Trophoblast cell (in vitro differentiated cells and primary cell): Measurements from ENCODE around the gene MAPK12.

Experiments
- DNase-seq, 2 donors: peaks; one replicate each; pipeline ENCODE4 v3.0.0-alpha.2; 2016
- H2AFZ ChIP-seq: 2 replicates; pipeline ENCODE4 v1.6.1; 2013; ENCODE audit warnings: low read length, moderate library complexity, mild to moderate bottlenecking; ENCODE audit not compliant: insufficient read depth, poor library complexity
- H2AK5ac ChIP-seq: 2 replicates; pipeline ENCODE4 v1.6.1; 2013; ENCODE audit warnings: mild to moderate bottlenecking, low read length
- H2BK120ac ChIP-seq: 2 replicates; pipeline ENCODE4 v1.6.1; 2013; ENCODE audit warnings: low read length, mild to moderate bottlenecking, moderate library complexity; ENCODE audit not compliant: insufficient read depth, poor library complexity
- H2BK12ac ChIP-seq: 2 replicates; pipeline ENCODE4 v1.6.1; 2013; ENCODE audit warnings: mild to moderate bottlenecking, low read length, moderate library complexity
- H2BK5ac ChIP-seq: 2 replicates; pipeline ENCODE4 v1.6.1; 2013; ENCODE audit warnings: low read length, low read depth, moderate library complexity, mild to moderate bottlenecking; ENCODE audit not compliant: poor library complexity
- H3K14ac ChIP-seq: 2 replicates; pipeline ENCODE4 v1.6.1; 2013; ENCODE audit warnings: mild to moderate bottlenecking, low read length
- H3K18ac ChIP-seq: 2 replicates; pipeline ENCODE4 v1.6.1; 2013; ENCODE audit warnings: mild to moderate bottlenecking, low read length
- H3K23ac ChIP-seq: 2 replicates; pipeline ENCODE4 v1.6.1; 2013; ENCODE audit warnings: low read length
- H3K27ac ChIP-seq: 2 replicates; pipeline ENCODE4 v1.5.1; 2013; ENCODE audit warnings: low read depth, mild to moderate bottlenecking, inconsistent platforms, low read length, moderate library complexity
- H3K27me3 ChIP-seq: 2 replicates; pipeline ENCODE4 v1.6.1; 2013; ENCODE audit warnings: inconsistent platforms, mild to moderate bottlenecking, low read length, moderate library complexity; ENCODE audit not compliant: insufficient read depth
- H3K36me3 ChIP-seq, 2 experiments: 1 replicate in 1 of 2; 2 replicates in 1 of 2; pipeline ENCODE4 v1.6.1; 2013; ENCODE audit warnings: low read length in 2 of 2, mild to moderate bottlenecking in 2 of 2, moderate library complexity in 1 of 2; ENCODE audit not compliant: insufficient read depth in 2 of 2, control insufficient read depth in 1 of 2
- H3K4ac ChIP-seq: 2 replicates; pipeline ENCODE4 v1.6.1; 2013; ENCODE audit warnings: low read depth, mild to moderate bottlenecking, low read length, moderate library complexity
- H3K4me1 ChIP-seq, 2 experiments: 1 replicate in 1 of 2; 2 replicates in 1 of 2; pipeline ENCODE4 v1.6.1; 2013; ENCODE audit warnings: low read length in 2 of 2, mild to moderate bottlenecking in 2 of 2, moderate library complexity in 1 of 2; ENCODE audit not compliant: insufficient read depth in 2 of 2, control insufficient read depth in 1 of 2
- H3K4me2 ChIP-seq: 2 replicates; pipeline ENCODE4 v1.6.1; 2013; ENCODE audit warnings: inconsistent platforms, mild to moderate bottlenecking, low read length, moderate library complexity
- H3K4me3 ChIP-seq: 2 replicates; pipeline ENCODE4 v1.5.1; 2013; ENCODE audit warnings: mild to moderate bottlenecking, low read depth, low read length, inconsistent platforms
- H3K79me1 ChIP-seq: one replicate; pipeline ENCODE4 v1.6.1; 2013; ENCODE audit warnings: low read length
- H3K79me2 ChIP-seq: 2 replicates; pipeline ENCODE4 v1.6.1; 2013; ENCODE audit warnings: low read length, mild to moderate bottlenecking; ENCODE audit not compliant: control insufficient read depth, insufficient read depth, poor library complexity
- H3K9ac ChIP-seq: 2 replicates; pipeline ENCODE4 v1.6.1; 2013; ENCODE audit warnings: mild to moderate bottlenecking, low read length
- H3K9me3 ChIP-seq: 2 replicates; pipeline ENCODE4 v1.6.1; 2013; ENCODE audit warnings: low read depth, mild to moderate bottlenecking, control low read depth, inconsistent platforms, low read length; ENCODE audit not compliant: insufficient read depth
- H4K12ac ChIP-seq: 2 replicates; pipeline ENCODE4 v1.6.1; 2013; ENCODE audit warnings: low read depth, mild to moderate bottlenecking, low read length, moderate library complexity
- H4K8ac ChIP-seq: 2 replicates; pipeline ENCODE4 v1.6.1; 2013; ENCODE audit warnings: low read depth, mild to moderate bottlenecking, low read length, moderate library complexity
- H4K91ac ChIP-seq: one replicate; pipeline ENCODE4 v1.6.1; 2013; ENCODE audit warnings: low read depth, mild to moderate bottlenecking, low read length, moderate library complexity
- WGBS: extraction: QIAGEN DNeasy Blood & Tissue Kit; methylation state at CpG from one replicate; pipeline ENCODE4 v1.1.7; 2013; ENCODE audit warnings: missing lambda C conversion rate; ENCODE audit not compliant: insufficient read length, insufficient coverage; ENCODE audit errors: extremely low coverage; 5-methylcytosine and 5-hydroxymethylcytosine counted together

The MAPK12 gene

GRCh38 chr22:50277761-50278160, 16.3 kb upstream of the MAPK12 start:
- no peak overlapping the region for H4K8ac ChIP-seq
- H3K23ac ChIP-seq: no peak overlapping the region
- no peak overlapping the region for H3K14ac ChIP-seq
- H3K79me1 ChIP-seq: peaks cover 10% of the 10 kb centered on the region
- no peak overlapping the region for H2BK5ac ChIP-seq
- H3K18ac ChIP-seq: no peak overlapping the region
- no peak overlapping the region for H3K27ac ChIP-seq
- peaks cover 80 to 81% of the 10 kb centered on the region in 2 experiments for H3K36me3 ChIP-seq
- H4K91ac ChIP-seq: no peak overlapping the region
- H2AK5ac ChIP-seq: no peak overlapping the region
- no peak overlapping the region for H2BK12ac ChIP-seq
- no CpG with 5 or more reads among the region's 25 CpGs for WGBS
- no peak overlapping the region for H3K9ac ChIP-seq
- H2AFZ ChIP-seq: no peak overlapping the region
- no peak overlapping the region for H3K4me3 ChIP-seq
- DNase-seq: no peak
- H2BK120ac ChIP-seq: no peak overlapping the region
- H3K27me3 ChIP-seq: no peaks in the 10 kb centered on the region
- H3K79me2 ChIP-seq: peaks cover 6% of the 10 kb centered on the region
- no peak overlapping the region for H4K12ac ChIP-seq
- no peak overlapping the region for H3K4me2 ChIP-seq
- peaks cover 5% of the 10 kb centered on the region for H3K9me3 ChIP-seq
- no peak overlapping the region for H3K4ac ChIP-seq
- H3K4me1 ChIP-seq: peaks cover 12 to 21% of the 10 kb centered on the region in 2 experiments

- peaks cover 66 to 67% of the 10 kb centered on the region in 2 experiments for H3K36me3 ChIP-seq
- no peak overlapping the region for H2BK120ac ChIP-seq
- H3K4me3 ChIP-seq: no peak overlapping the region
- H3K4me1 ChIP-seq: peaks cover 7 to 16% of the 10 kb centered on the region in 2 experiments
- DNase-seq: peak in 1 of 2 donors; percentile 58
- H3K79me2 ChIP-seq: no peaks in the 10 kb centered on the region
- H2AFZ ChIP-seq: no peak overlapping the region
- H3K23ac ChIP-seq: no peak overlapping the region
- no peak overlapping the region for H3K9ac ChIP-seq
- no peaks in the 10 kb centered on the region for H3K79me1 ChIP-seq
- no peak overlapping the region for H4K12ac ChIP-seq
- no peak overlapping the region for H2BK5ac ChIP-seq
- H3K4ac ChIP-seq: no peak overlapping the region
- WGBS: no CpG with 5 or more reads among the region's 25 CpGs
- H3K18ac ChIP-seq: no peak overlapping the region
- no peak overlapping the region for H2BK12ac ChIP-seq
- no peak overlapping the region for H4K8ac ChIP-seq
- peaks cover 7% of the 10 kb centered on the region for H3K27me3 ChIP-seq
- H3K9me3 ChIP-seq: peaks cover 5% of the 10 kb centered on the region
- H4K91ac ChIP-seq: no peak overlapping the region
- no peak overlapping the region for H3K4me2 ChIP-seq
- H2AK5ac ChIP-seq: no peak overlapping the region
- no peak overlapping the region for H3K14ac ChIP-seq
- H3K27ac ChIP-seq: no peak overlapping the region
Observed at GRCh38 chr22:50276143-50276542, 14.7 kb upstream of the MAPK12 start.

- Histone ChIP-seq H3K4me1 (peaks cover 10 to 20% of the 10 kb centered on the region in 2 experiments), H2BK12ac (no peak overlapping the region), H4K91ac (no peak overlapping the region), H3K27ac (no peak overlapping the region), H2BK120ac (no peak overlapping the region), H3K4me3 (no peak overlapping the region), H3K18ac (no peak overlapping the region), H3K4me2 (no peak overlapping the region), H3K79me1 (no peaks in the 10 kb centered on the region), H3K79me2 (no peaks in the 10 kb centered on the region), H2AK5ac (no peak overlapping the region), H3K14ac (no peak overlapping the region), H4K8ac (no peak overlapping the region), H2AFZ (no peak overlapping the region), H3K27me3 (peaks cover 15% of the 10 kb centered on the region), H2BK5ac (no peak overlapping the region), H3K36me3 (peaks cover 59 to 60% of the 10 kb centered on the region in 2 experiments), H3K4ac (no peak overlapping the region), H3K9me3 (peaks cover 5% of the 10 kb centered on the region), H3K23ac (no peak overlapping the region), H4K12ac (no peak overlapping the region), H3K9ac (no peak overlapping the region)
- WGBS: no CpG with 5 or more reads among the region's 43 CpGs
- DNase-seq: peak; percentile 83 to 93
Observed at GRCh38 chr22:50275181-50276055, 13.9 kb upstream of the MAPK12 start.

DNA sequence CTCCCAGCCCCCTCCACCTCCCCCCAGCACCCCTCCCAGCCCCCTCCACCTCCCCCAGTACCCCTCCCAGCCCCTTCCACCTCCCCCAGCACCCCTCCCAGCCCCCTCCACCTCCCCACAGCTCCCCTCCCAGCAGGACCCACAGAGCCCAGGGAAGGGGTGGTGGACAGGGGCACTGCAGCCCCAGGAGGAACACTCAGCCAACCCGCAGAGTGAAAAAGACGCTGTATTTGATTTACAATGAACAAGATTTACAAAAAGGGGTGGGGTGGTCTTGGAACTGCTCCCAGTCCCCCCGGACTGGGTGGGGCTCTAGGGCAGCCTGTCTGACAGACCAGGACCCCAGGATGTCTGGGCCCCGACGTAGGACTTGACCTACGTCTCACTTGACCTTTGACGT, 13.3 kb upstream of the MAPK12 start:
- Histone ChIP-seq H3K27ac (no peak overlapping the region), H3K23ac (no peak overlapping the region), H3K79me2 (no peaks in the 10 kb centered on the region), H2AFZ (no peak overlapping the region), H2BK12ac (no peak overlapping the region), H4K8ac (no peak overlapping the region), H3K36me3 (peaks cover 53% of the 10 kb centered on the region in 2 experiments), H3K4me3 (no peak overlapping the region), H3K79me1 (no peaks in the 10 kb centered on the region), H2BK120ac (no peak overlapping the region), H2BK5ac (no peak overlapping the region), H2AK5ac (no peak overlapping the region), H3K4me1 (peaks cover 10 to 20% of the 10 kb centered on the region in 2 experiments), H4K12ac (no peak overlapping the region), H3K9me3 (peaks cover 7% of the 10 kb centered on the region), H3K4me2 (no peak overlapping the region), H3K14ac (no peak overlapping the region), H3K4ac (no peak overlapping the region), H3K27me3 (peaks cover 20% of the 10 kb centered on the region), H4K91ac (no peak overlapping the region), H3K18ac (no peak overlapping the region), H3K9ac (no peak overlapping the region)
- DNase-seq: no peak
- no CpG with 5 or more reads among the region's 7 CpGs for WGBS
